Activated CD4-positive, alpha-beta memory T cell treated with anti-CD3 and anti-CD28 coated beads, Interleukin-2, amount 10 ng/mL, durations not matched to agents 7 days and 5 days (primary cell): ENCODE data around the gene EXOSC10. TPM values are rescaled to one million over a fixed set of nuclear protein-coding genes. Genes with fewer than 3 reads are reported as not detected.
"Not testable (repeated sequence)": the region's sequence is repeated elsewhere in the genome, so short reads cannot be mapped to it uniquely, and the experiment has no call there.

Source experiments
- CTCF ChIA-PET: fragments of 350-600 bp; sonication (Branson Sonifier 250); formaldehyde crosslinking; loops from one replicate; lab custom pipeline; 2021; ENCODE audit warnings: antibody characterized with exemption, inconsistent platforms; lab: Charles Lee
- POLR2A ChIA-PET: fragments of 350-600 bp; sonication (Branson Sonifier 250); formaldehyde crosslinking; loops from one replicate; lab custom pipeline; 2021; ENCODE audit warnings: antibody characterized with exemption; lab: Charles Lee
- DNase-seq: peaks from one replicate; pipeline ENCODE4 v3.0.0-alpha.2; 2020
- H3K27ac Mint-ChIP-seq: one replicate; pipeline ENCODE4 v1.8.0; 2021; ENCODE audit warnings: mild to moderate bottlenecking, mixed read lengths
- H3K27me3 Mint-ChIP-seq: one replicate; pipeline ENCODE4 v1.8.0; 2021; ENCODE audit warnings: mixed read lengths
- H3K36me3 Mint-ChIP-seq: one replicate; pipeline ENCODE4 v1.8.0; 2021; ENCODE audit warnings: low read depth, mixed read lengths
- H3K4me1 Mint-ChIP-seq: one replicate; pipeline ENCODE4 v1.8.0; 2021; ENCODE audit warnings: mixed read lengths
- H3K4me3 Mint-ChIP-seq: one replicate; pipeline ENCODE4 v1.8.0; 2021; ENCODE audit warnings: mild to moderate bottlenecking, mixed read lengths
- H3K9me3 Mint-ChIP-seq: one replicate; pipeline ENCODE4 v1.8.0; 2021; ENCODE audit warnings: mixed read lengths
- total RNA-seq, 2 experiments: library from RNA; stranded (reverse); gene quantifications; one replicate each; pipeline ENCODE4 v1.2.3, GENCODE V29; 2021

EXOSC10 gene
- total RNA-seq, 2 experiments from 2014 or later = 65.8 to 67.6 TPM

GRCh38 chr1:11037740-11038182 is 61.9 kb downstream of the EXOSC10 start:
- H3K4me1 Mint-ChIP-seq = peaks cover 8% of the 10 kb centered on the region
- no peaks in the 10 kb centered on the region for H3K9me3 Mint-ChIP-seq
- CTCF ChIA-PET = interaction anchor here (0.5 to 4.0 kb wide), 75 partner anchors 8 to 682 kb away, joined by 3 to 78 read pairs (median 4); partner anchors contain the start of genes ANGPTL7, DISP3, EXOSC10 and MASP2
- H3K4me3 Mint-ChIP-seq = no peak overlapping the region
- H3K27me3 Mint-ChIP-seq = peaks cover 3% of the 10 kb centered on the region
- DNase-seq = peak; percentile 89
- no peak overlapping the region for H3K27ac Mint-ChIP-seq
- no peaks in the 10 kb centered on the region for H3K36me3 Mint-ChIP-seq
- POLR2A ChIA-PET = interaction anchor here (0.8 to 2.4 kb wide), 14 partner anchors 8 to 870 kb away, joined by 3 to 18 read pairs (median 5); partner anchors contain the start of genes EXOSC10, FBXO6, SRM and TARDBP

- not testable (repeated sequence) for H3K9me3 Mint-ChIP-seq, H3K27ac Mint-ChIP-seq, H3K4me1 Mint-ChIP-seq, DNase-seq, H3K27me3 Mint-ChIP-seq, H3K36me3 Mint-ChIP-seq, H3K4me3 Mint-ChIP-seq
- POLR2A ChIA-PET = interaction anchor here (0.8 to 2.4 kb wide), 13 partner anchors 9 to 871 kb away, joined by 3 to 18 read pairs (median 5); partner anchors contain the start of genes EXOSC10, FBXO6, SRM and TARDBP
- CTCF ChIA-PET = interaction anchor here (0.5 to 4.0 kb wide), 70 partner anchors 9 to 682 kb away, joined by 3 to 78 read pairs (median 5); partner anchors contain the start of genes ANGPTL7, EXOSC10, MTOR and SRM
Measured at GRCh38 chr1:11037019-11037739, 62.5 kb downstream of the EXOSC10 start.

- Mint-ChIP-seq H3K4me1 (no peaks in the 10 kb centered on the region), H3K4me3 (no peak overlapping the region), H3K27ac (no peak overlapping the region), H3K27me3 (peaks cover 3% of the 10 kb centered on the region), H3K36me3 (peaks cover 6% of the 10 kb centered on the region), H3K9me3 (no peaks in the 10 kb centered on the region)
- DNase-seq = no peak
- ChIA-PET POLR2A (interaction anchor here (0.6 to 2.4 kb wide), 3 partner anchors 19 to 477 kb away, joined by 3 to 8 read pairs (median 7); partner anchors contain the start of genes SRM and TARDBP), CTCF (interaction anchor here (0.9 to 1.1 kb wide), 3 partner anchors 68 to 624 kb away, joined by 3 read pairs; partner anchors contain the start of gene EXOSC10)
Measured at GRCh38 chr1:11031624-11032262, 67.9 kb downstream of the EXOSC10 start.

GRCh38 chr1:11030865-11031264 is 68.8 kb downstream of the EXOSC10 start:
- peaks cover 12% of the 10 kb centered on the region for H3K36me3 Mint-ChIP-seq
- H3K27me3 Mint-ChIP-seq = no peaks in the 10 kb centered on the region
- no peak for DNase-seq
- no peaks in the 10 kb centered on the region for H3K4me1 Mint-ChIP-seq
- no peak overlapping the region for H3K27ac Mint-ChIP-seq
- ChIA-PET POLR2A (interaction anchor here (0.9 to 2.4 kb wide), 3 partner anchors 18 to 39 kb away, joined by 3 to 8 read pairs (median 7); partner anchors contain the start of genes SRM and TARDBP), CTCF (no interaction called here)
- H3K9me3 Mint-ChIP-seq = no peaks in the 10 kb centered on the region
- H3K4me3 Mint-ChIP-seq = no peak overlapping the region

- Mint-ChIP-seq H3K27ac (no peak overlapping the region), H3K4me1 (peaks cover 15% of the 10 kb centered on the region), H3K9me3 (no peaks in the 10 kb centered on the region), H3K4me3 (no peak overlapping the region), H3K27me3 (no peaks in the 10 kb centered on the region), H3K36me3 (peaks cover 32% of the 10 kb centered on the region)
- CTCF ChIA-PET = interaction anchor here (1.6 kb wide), 1 partner anchor 9 kb away, joined by 12 read pairs; no protein-coding TSS in a partner anchor
- POLR2A ChIA-PET = interaction anchor here (1.4 to 1.8 kb wide), 2 partner anchors 16 to 24 kb away, joined by 4 to 9 read pairs; partner anchors contain the start of gene TARDBP
- no peak for DNase-seq
Measured at GRCh38 chr1:11028018-11028417, 71.7 kb downstream of the EXOSC10 start.

- Mint-ChIP-seq H3K27ac (no peak overlapping the region), H3K9me3 (no peaks in the 10 kb centered on the region), H3K4me1 (peaks cover 17% of the 10 kb centered on the region), H3K4me3 (no peak overlapping the region), H3K36me3 (peaks cover 38% of the 10 kb centered on the region), H3K27me3 (no peaks in the 10 kb centered on the region)
- CTCF ChIA-PET = interaction anchor here (1.6 kb wide), 1 partner anchor 10 kb away, joined by 12 read pairs; no protein-coding TSS in a partner anchor
- no peak for DNase-seq
- POLR2A ChIA-PET = interaction anchor here (1.4 to 1.8 kb wide), 2 partner anchors 15 to 25 kb away, joined by 4 to 9 read pairs; partner anchors contain the start of gene TARDBP
Measured at GRCh38 chr1:11027316-11027715, 72.4 kb downstream of the EXOSC10 start.

GRCh38 chr1:11026903-11027302 is 72.8 kb downstream of the EXOSC10 start:
- no peak overlapping the region for H3K27ac Mint-ChIP-seq
- peaks cover 42% of the 10 kb centered on the region for H3K36me3 Mint-ChIP-seq
- no peaks in the 10 kb centered on the region for H3K9me3 Mint-ChIP-seq
- no peak overlapping the region for H3K4me3 Mint-ChIP-seq
- ChIA-PET CTCF (interaction anchor here (1.6 kb wide), 1 partner anchor 10 kb away, joined by 12 read pairs; no protein-coding TSS in a partner anchor), POLR2A (interaction anchor here (1.4 to 1.8 kb wide), 2 partner anchors 15 to 25 kb away, joined by 4 to 9 read pairs; partner anchors contain the start of gene TARDBP)
- no peaks in the 10 kb centered on the region for H3K27me3 Mint-ChIP-seq
- no peak for DNase-seq
- peaks cover 20% of the 10 kb centered on the region for H3K4me1 Mint-ChIP-seq

GRCh38 chr1:11026052-11026451 is 73.6 kb downstream of the EXOSC10 start:
- H3K27me3 Mint-ChIP-seq = no peaks in the 10 kb centered on the region
- no peak overlapping the region for H3K27ac Mint-ChIP-seq
- ChIA-PET CTCF (interaction anchor here (2.8 kb wide), 1 partner anchor 11 kb away, joined by 15 read pairs; no protein-coding TSS in a partner anchor), POLR2A (no interaction called here)
- no peaks in the 10 kb centered on the region for H3K9me3 Mint-ChIP-seq
- no peak overlapping the region for H3K4me3 Mint-ChIP-seq
- peaks cover 21% of the 10 kb centered on the region for H3K4me1 Mint-ChIP-seq
- no peak for DNase-seq
- peaks cover 49% of the 10 kb centered on the region for H3K36me3 Mint-ChIP-seq

GRCh38 chr1:11025618-11026017 is 74.1 kb downstream of the EXOSC10 start:
- no peak overlapping the region for H3K4me3 Mint-ChIP-seq
- CTCF ChIA-PET = interaction anchor here (2.8 kb wide), 1 partner anchor 12 kb away, joined by 15 read pairs; no protein-coding TSS in a partner anchor

GRCh38 chr1:11024874-11025203 is 74.8 kb downstream of the EXOSC10 start:
- POLR2A ChIA-PET = interaction anchor here (0.6 kb wide), 1 partner anchor 530 kb away, joined by 5 read pairs; no protein-coding TSS in a partner anchor

More at GRCh38 chr1:11025618-11026017, 74.1 kb downstream of the EXOSC10 start:
- Mint-ChIP-seq H3K27ac (no peak overlapping the region), H3K36me3 (peaks cover 52% of the 10 kb centered on the region), H3K27me3 (no peaks in the 10 kb centered on the region), H3K4me1 (peaks cover 21% of the 10 kb centered on the region), H3K9me3 (no peaks in the 10 kb centered on the region)
- DNase-seq = no peak
- POLR2A ChIA-PET = no interaction called here

GRCh38 chr1:11024154-11024873 is 75.4 kb downstream of the EXOSC10 start:
- H3K4me3 Mint-ChIP-seq = no peak overlapping the region
- ChIA-PET CTCF (interaction anchor here (2.8 kb wide), 1 partner anchor 13 kb away, joined by 15 read pairs; no protein-coding TSS in a partner anchor), POLR2A (interaction anchor here (0.6 kb wide), 1 partner anchor 530 kb away, joined by 5 read pairs; no protein-coding TSS in a partner anchor)
- H3K9me3 Mint-ChIP-seq = no peaks in the 10 kb centered on the region
- peaks cover 63% of the 10 kb centered on the region for H3K36me3 Mint-ChIP-seq
- no peak for DNase-seq
- H3K27me3 Mint-ChIP-seq = no peaks in the 10 kb centered on the region
- peaks cover 21% of the 10 kb centered on the region for H3K4me1 Mint-ChIP-seq
- no peak overlapping the region for H3K27ac Mint-ChIP-seq

More at GRCh38 chr1:11024874-11025203, 74.8 kb downstream of the EXOSC10 start:
- Mint-ChIP-seq H3K27me3 (no peaks in the 10 kb centered on the region), H3K9me3 (no peaks in the 10 kb centered on the region), H3K4me1 (peaks cover 21% of the 10 kb centered on the region), H3K36me3 (peaks cover 59% of the 10 kb centered on the region), H3K4me3 (no peak overlapping the region), H3K27ac (no peak overlapping the region)
- no peak for DNase-seq
- CTCF ChIA-PET = interaction anchor here (2.8 kb wide), 1 partner anchor 12 kb away, joined by 15 read pairs; no protein-coding TSS in a partner anchor
